SK-N-MC (cell line): ENCODE measurements around the gene EHMT2.

Experiments
- EZH2 ChIP-seq: fragments of 200-600 bp; sonication (generic); IDR thresholded peaks from one replicate; pipeline ENCODE4 v1.6.1; 2017; ENCODE audit warnings: antibody characterized with exemption
- POLR2AphosphoS5 ChIP-seq: IDR thresholded peaks from 2 replicates; pipeline ENCODE4 v1.6.1; 2012; ENCODE audit warnings: mild to moderate bottlenecking, low read depth, low read length, borderline replicate concordance

GRCh38 chr6:31882344-31882743 lies 15.2 kb downstream of the EHMT2 start:
- no peak for TF ChIP-seq POLR2AphosphoS5
- TF ChIP-seq EZH2 = no peak
